Esophagus squamous epithelium (tissue), 5 donors: ENCODE results near the gene SPATC1L. TPM values are rescaled to one million over a fixed set of nuclear protein-coding genes. Genes with fewer than 3 reads are reported as not detected.

Source experiments
- DNase-seq: peaks from one replicate; lab custom pipeline; 2025; lab: John Stamatoyannopoulos, UW
- H3K27ac ChIP-seq, 4 donors: fragments of 200-600 bp; sonication (generic); one replicate each; pipeline ENCODE4 v1.5.1; 2016 to 2019; ENCODE audit warnings: mild to moderate bottlenecking in 1 of 4
- H3K27me3 ChIP-seq, 4 donors: fragments of 200-600 bp; sonication (generic); 1 replicate in 3 of 4; 2 replicates in 1 of 4; pipeline versions ENCODE4 v1.5.1 to v1.6.0; 2017 to 2021; ENCODE audit warnings: antibody characterized with exemption in 1 of 4
- H3K36me3 ChIP-seq, 3 donors: fragments of 200-600 bp; sonication (generic); one replicate each; pipeline ENCODE4 v1.5.1; 2016 to 2019
- H3K4me1 ChIP-seq, 3 donors: fragments of 200-600 bp; sonication (generic); one replicate each; pipeline ENCODE4 v1.5.1; 2017 to 2019
- H3K4me3 ChIP-seq, 4 donors: fragments of 200-600 bp; sonication (generic); 1 replicate in 3 of 4; 2 replicates in 1 of 4; pipeline ENCODE4 v1.5.1; 2016 to 2019; ENCODE audit warnings: mild to moderate bottlenecking in 2 of 4, moderate library complexity in 1 of 4
- H3K9me3 ChIP-seq, 3 donors: fragments of 200-600 bp; sonication (generic); one replicate each; pipeline ENCODE4 v1.5.1; 2016 to 2019
- POLR2A ChIP-seq, 4 donors: fragments of 450-650 bp; IDR thresholded peaks; one replicate each; pipeline ENCODE4 v1.6.1; 2017; ENCODE audit warnings: antibody characterized with exemption in 4 of 4, mild to moderate bottlenecking in 4 of 4, moderate library complexity in 3 of 4
- WGBS, 2 donors: methylation state at CpG; one replicate each; pipeline ENCODE4 v1.1.5; 2018; 5-methylcytosine and 5-hydroxymethylcytosine counted together
- intact Hi-C: fragments of 100-400 bp; cut with DNase I; formaldehyde crosslinking; loops from one replicate; pipeline ENCODE4 v1.15.0; 2022
- total RNA-seq, 4 donors: library from RNA; depleted of rRNA; stranded (reverse); fragments of >200 nt; gene quantifications; one replicate each; pipeline ENCODE4 v1.1.0, GENCODE V29; 2016
- TF ChIP-seq, protein P1 (sequence below), 6 experiments: fragments of 450-650 bp in 4 of 6; fragments of 200-600 bp in 2 of 6; sonication (generic) in 2 of 6; IDR thresholded peaks; one replicate each; pipeline ENCODE4 v1.5.1; 2016 to 2019; ENCODE audit warnings: antibody characterized with exemption in 6 of 6, mild to moderate bottlenecking in 4 of 6, moderate library complexity in 4 of 6
- donor health status: DM: yes; HTN: yes; CAD: no.

Gene SPATC1L
- total RNA-seq, 4 donors from 2014 or later, result 4.0 to 7.2 (median 6.3) TPM

DNA sequence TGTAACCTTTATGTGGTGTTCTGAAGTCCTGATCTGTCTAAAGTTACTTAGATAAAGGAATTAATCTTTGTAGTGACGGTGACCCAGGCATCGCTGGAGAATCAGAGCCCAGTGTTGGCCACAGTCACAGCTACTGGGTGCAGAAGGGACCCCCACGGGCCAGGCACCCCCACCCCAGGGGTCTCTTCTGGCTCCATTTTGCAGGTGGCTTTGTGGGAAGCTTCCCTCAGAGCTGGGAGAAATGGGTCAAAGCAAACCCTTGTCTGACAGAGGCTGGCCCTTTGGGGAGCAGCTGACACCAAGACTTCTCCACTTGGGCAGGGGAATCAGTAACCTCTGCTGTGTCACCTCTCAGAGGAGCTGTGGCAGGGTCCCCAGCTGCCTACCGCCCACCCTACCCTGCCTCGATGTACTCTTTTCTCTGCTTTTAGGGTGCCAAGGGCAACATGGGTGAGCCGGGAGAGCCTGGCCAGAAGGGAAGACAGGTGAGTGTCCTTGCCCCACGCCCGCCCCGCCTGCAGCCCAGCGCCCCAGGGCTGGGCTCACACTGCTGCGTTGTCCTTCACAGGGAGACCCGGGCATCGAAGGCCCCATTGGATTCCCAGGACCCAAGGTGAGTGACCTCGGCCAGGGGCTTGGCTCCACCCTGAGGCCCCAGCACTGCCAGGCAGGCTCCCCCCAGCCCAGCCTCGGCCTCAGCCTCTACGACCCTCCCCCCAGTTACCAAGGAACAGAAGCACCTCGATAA lies 68.6 kb downstream of the SPATC1L start:
- Histone ChIP-seq H3K4me3 (no peak overlapping the region), H3K4me1 (peaks cover 0 to 8% (median 0%) of the 10 kb centered on the region in 3 donors), H3K27ac (no peak overlapping the region), H3K36me3 (peaks cover 0 to 90% (median 14%) of the 10 kb centered on the region in 3 donors), H3K9me3 (no peaks in the 10 kb centered on the region), H3K27me3 (no peaks in the 10 kb centered on the region)
- no peak for TF ChIP-seq POLR2A (IDR thresholded peaks at IDR 0.05)
- TF ChIP-seq, protein P1, sequence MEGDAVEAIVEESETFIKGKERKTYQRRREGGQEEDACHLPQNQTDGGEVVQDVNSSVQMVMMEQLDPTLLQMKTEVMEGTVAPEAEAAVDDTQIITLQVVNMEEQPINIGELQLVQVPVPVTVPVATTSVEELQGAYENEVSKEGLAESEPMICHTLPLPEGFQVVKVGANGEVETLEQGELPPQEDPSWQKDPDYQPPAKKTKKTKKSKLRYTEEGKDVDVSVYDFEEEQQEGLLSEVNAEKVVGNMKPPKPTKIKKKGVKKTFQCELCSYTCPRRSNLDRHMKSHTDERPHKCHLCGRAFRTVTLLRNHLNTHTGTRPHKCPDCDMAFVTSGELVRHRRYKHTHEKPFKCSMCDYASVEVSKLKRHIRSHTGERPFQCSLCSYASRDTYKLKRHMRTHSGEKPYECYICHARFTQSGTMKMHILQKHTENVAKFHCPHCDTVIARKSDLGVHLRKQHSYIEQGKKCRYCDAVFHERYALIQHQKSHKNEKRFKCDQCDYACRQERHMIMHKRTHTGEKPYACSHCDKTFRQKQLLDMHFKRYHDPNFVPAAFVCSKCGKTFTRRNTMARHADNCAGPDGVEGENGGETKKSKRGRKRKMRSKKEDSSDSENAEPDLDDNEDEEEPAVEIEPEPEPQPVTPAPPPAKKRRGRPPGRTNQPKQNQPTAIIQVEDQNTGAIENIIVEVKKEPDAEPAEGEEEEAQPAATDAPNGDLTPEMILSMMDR (IDR thresholded peaks at IDR 0.05), result no peak
- intact Hi-C loops, result no loop called here
- DNase-seq, result no peak
- 76 to 84% methylated on average over 2 to 3 of the region's 17 CpGs for WGBS, 2 donors

DNA sequence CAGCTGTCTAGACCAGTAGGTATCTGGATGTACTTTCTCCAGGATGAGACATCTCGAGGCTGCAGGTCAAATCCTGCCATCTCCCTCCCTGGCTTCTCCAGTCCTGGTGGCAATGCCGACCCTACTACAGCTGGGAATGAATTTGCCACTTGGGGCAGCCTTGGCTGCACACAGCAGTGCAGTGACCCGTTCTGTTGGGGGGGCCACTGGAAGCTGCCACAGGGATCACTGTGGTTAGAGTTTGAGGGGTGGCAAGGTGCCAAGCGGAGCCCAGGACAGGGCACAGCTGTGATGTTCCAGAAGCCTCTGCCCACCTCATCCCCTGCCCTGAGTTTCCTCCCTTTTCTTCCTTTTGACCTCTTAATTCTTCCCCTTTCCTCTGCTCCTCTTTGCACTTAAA lies 69.3 kb downstream of the SPATC1L start:
- no peak for TF ChIP-seq POLR2A (IDR thresholded peaks at IDR 0.05)
- TF ChIP-seq, protein P1 (IDR thresholded peaks at IDR 0.05), result no peak
- 81 to 83% methylated on average over 4 of the region's 4 CpGs for WGBS, 2 donors
- intact Hi-C loops, result no loop called here

DNA sequence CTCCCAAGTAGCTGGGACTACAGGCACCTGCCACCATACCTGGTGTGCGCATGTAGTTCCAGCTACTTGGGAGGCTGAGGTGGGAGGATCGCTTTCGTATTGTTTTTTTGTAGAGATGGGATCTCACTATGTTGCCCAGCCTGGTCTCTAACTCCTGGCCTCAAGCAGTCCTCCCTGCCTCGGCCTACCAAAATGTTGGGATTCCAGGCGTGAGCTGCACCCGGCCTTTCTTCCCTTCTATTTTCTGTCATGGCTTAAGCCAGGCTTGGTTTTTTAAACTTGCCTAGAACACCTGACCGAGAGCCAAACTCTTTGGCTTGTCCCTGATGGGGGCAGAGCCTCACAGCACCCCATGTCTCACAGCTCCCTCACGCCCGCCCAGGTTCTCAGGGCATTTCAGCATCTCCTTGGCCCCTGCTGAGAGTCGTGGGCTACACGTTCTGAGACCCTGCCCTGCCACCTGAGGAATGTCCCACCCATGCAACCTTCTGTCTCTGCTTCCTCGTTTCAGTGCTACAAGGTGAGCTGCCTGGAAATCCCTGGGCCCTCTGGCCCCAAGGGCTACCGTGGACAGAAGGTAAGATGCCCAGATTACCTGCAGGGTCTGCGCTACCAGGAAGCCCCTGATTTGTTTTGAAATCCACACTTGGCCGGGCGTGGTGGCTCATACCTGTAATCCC lies 70.6 kb downstream of the SPATC1L start:
- no peak for DNase-seq
- H3K9me3 ChIP-seq, result no peaks in the 10 kb centered on the region
- WGBS, 2 donors, result 86 to 97% methylated on average over 8 to 9 of the region's 16 CpGs
- peaks cover 0 to 70% (median 14%) of the 10 kb centered on the region in 3 donors for H3K36me3 ChIP-seq
- H3K4me1 ChIP-seq, result peaks cover 6 to 26% (median 9%) of the 10 kb centered on the region in 3 donors
- H3K27me3 ChIP-seq, result no peaks in the 10 kb centered on the region
- H3K4me3 ChIP-seq, result no peak overlapping the region
- H3K27ac ChIP-seq, result no peak overlapping the region
- intact Hi-C loops, result no loop called here
- TF ChIP-seq, protein P1 (IDR thresholded peaks at IDR 0.05), result no peak
- no peak for TF ChIP-seq POLR2A (IDR thresholded peaks at IDR 0.05)

More for the DNA sequence above, 69.3 kb downstream of the SPATC1L start:
- no peaks in the 10 kb centered on the region for H3K27me3 ChIP-seq
- DNase-seq, result no peak
- H3K9me3 ChIP-seq, result no peaks in the 10 kb centered on the region
- H3K27ac ChIP-seq, result no peak overlapping the region
- peaks cover 0 to 14% (median under 1%) of the 10 kb centered on the region in 3 donors for H3K4me1 ChIP-seq
- H3K36me3 ChIP-seq, result peaks cover 0 to 83% (median 14%) of the 10 kb centered on the region in 3 donors
- H3K4me3 ChIP-seq, result no peak overlapping the region

DNA sequence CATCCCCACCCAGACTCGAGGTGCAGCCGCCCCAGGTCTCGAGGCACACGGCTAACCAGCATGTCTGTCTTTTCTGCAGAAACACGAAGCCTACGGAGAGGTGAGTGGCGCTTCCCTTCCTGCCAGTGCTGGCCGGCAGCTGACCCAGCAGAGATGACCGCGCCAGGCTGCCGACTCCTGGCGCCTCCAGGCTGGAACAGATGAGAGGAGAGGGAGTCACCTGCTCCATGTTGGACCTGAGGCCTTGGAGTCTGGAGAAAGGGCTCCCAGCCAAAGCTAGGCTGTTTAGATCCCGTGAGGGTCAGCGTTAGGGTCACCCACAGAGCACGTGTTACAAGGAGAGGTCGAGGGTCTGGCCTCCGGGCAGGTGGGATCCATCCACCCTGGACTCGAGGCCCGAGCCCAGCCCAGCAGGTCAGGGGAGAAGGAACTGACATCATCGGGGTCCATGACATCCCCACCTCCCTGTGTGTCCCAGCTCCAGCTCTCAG lies 71.5 kb downstream of the SPATC1L start:
- DNase-seq, result no peak
- H3K4me1 ChIP-seq, result peaks cover 6 to 26% (median 10%) of the 10 kb centered on the region in 3 donors
- WGBS, 2 donors, result 90 to 100% methylated on average over 1 to 10 of the region's 20 CpGs
- no peak overlapping the region for H3K27ac ChIP-seq
- intact Hi-C loops, result no loop called here
- H3K36me3 ChIP-seq, result peaks cover 0 to 61% (median 7%) of the 10 kb centered on the region in 3 donors
- no peak for TF ChIP-seq POLR2A (IDR thresholded peaks at IDR 0.05)
- TF ChIP-seq, protein P1 (IDR thresholded peaks at IDR 0.05), result no peak
- no peaks in the 10 kb centered on the region for H3K27me3 ChIP-seq
- peaks cover 0 to 2% (median 0%) of the 10 kb centered on the region in 3 donors for H3K9me3 ChIP-seq
- no peak overlapping the region for H3K4me3 ChIP-seq
